K562 (cell line): ENCODE measurements around the gene MAPT. TPM values are rescaled to one million over a fixed set of nuclear protein-coding genes. Genes with fewer than 3 reads are reported as not detected.
A peak's percentile ranks its signal among the peaks of the same experiment; 100 is the strongest.

Source experiments
- ATAC-seq: fragments of 200-7000 bp; cut with Tn5 transposase; 3 replicates; pipeline ENCODE4 v1.9.1; 2020; ENCODE audit warnings: moderate library complexity
- BruUV-seq: library from RNA; stranded (reverse); fragments of 400-500 nt; replicated peaks from 2 replicates; lab custom pipeline; 2021; lab: Mats Ljungman, UMichigan
- CTCF ChIA-PET: fragments of 300-600 bp; formaldehyde crosslinking; extraction: SDS; loops from one replicate; lab custom pipeline; 2021; ENCODE audit warnings: low intra/inter-chr PET ratio; lab: Yijun Ruan, JAX
- POLR2A ChIA-PET: fragments of 300-600, 350-650 bp; sonication (Branson Sonifier 250); formaldehyde crosslinking; extraction: SDS; loops from one replicate; lab custom pipeline; 2021; ENCODE audit warnings: antibody characterized with exemption, inconsistent platforms; lab: Yijun Ruan, JAX
- DNase-seq, 4 experiments: peaks; one replicate each; pipeline versions ENCODE4 v3.0.0 to v3.0.0-alpha.2; 2011 to 2018; ENCODE audit warnings: low spot score in 3 of 4, mixed read lengths in 3 of 4; ENCODE audit errors: extremely low read depth in 1 of 4
- FAIRE-seq: peaks from 2 replicates; lab custom pipeline; 2011; peaks lifted over from hg19 to GRCh38; lab: Jason Lieb, UNC
- H2AFZ ChIP-seq: 2 replicates; pipeline ENCODE4 v1.6.0; 2011; ENCODE audit warnings: low read depth, low read length, control low read depth, inconsistent platforms
- H3K27ac ChIP-seq: fragments of 200-600 bp; 3 replicates; pipeline ENCODE4 v1.8.0; 2011; ENCODE audit warnings: low read depth, mild to moderate bottlenecking, control low read depth, inconsistent platforms, low read length, moderate library complexity, mixed read lengths; ENCODE audit errors: extremely low read depth
- H3K27me3 ChIP-seq, 2 experiments: fragments of 300-600 bp in 1 of 2; 2 replicates in 1 of 2; 3 replicates in 1 of 2; pipeline versions ENCODE4 v1.6.0 to v1.8.0; 2011; ENCODE audit warnings: inconsistent platforms in 2 of 2, low read length in 2 of 2, mild to moderate bottlenecking in 1 of 2, mixed read lengths in 1 of 2, moderate library complexity in 1 of 2; ENCODE audit not compliant: control insufficient read depth in 2 of 2, insufficient read depth in 2 of 2
- H3K36me3 ChIP-seq: fragments of 300-600 bp; 3 replicates; pipeline ENCODE4 v1.8.0; 2011; ENCODE audit warnings: mild to moderate bottlenecking, low read length, inconsistent platforms; ENCODE audit not compliant: control insufficient read depth, insufficient read depth
- H3K4me1 ChIP-seq, 2 experiments: fragments of 200-600 bp in 1 of 2; replicated peaks in 1 of 2; 2 replicates in 1 of 2; 3 replicates in 1 of 2; pipeline versions ENCODE4 v1.5.1 to v1.8.0; 2011; ENCODE audit warnings: inconsistent platforms in 2 of 2, low read length in 2 of 2, mild to moderate bottlenecking in 1 of 2, mixed read lengths in 1 of 2, moderate library complexity in 1 of 2; ENCODE audit not compliant: control insufficient read depth in 2 of 2, insufficient read depth in 2 of 2
- H3K4me2 ChIP-seq: 2 replicates; pipeline ENCODE4 v1.6.1; 2011; ENCODE audit warnings: low read length, control low read depth, inconsistent platforms, mixed read lengths; ENCODE audit not compliant: insufficient read depth
- H3K4me3 ChIP-seq: fragments of 200-600 bp; sonication (generic), shearing (Covaris generic); 2 replicates; pipeline ENCODE4 v1.5.1; 2016; ENCODE audit warnings: control low read depth, inconsistent platforms
- H3K79me2 ChIP-seq: fragments of 200-600 bp; 3 replicates; pipeline ENCODE4 v1.8.0; 2011; ENCODE audit warnings: low read length, inconsistent platforms; ENCODE audit not compliant: control insufficient read depth, insufficient read depth
- H3K9ac ChIP-seq, 2 experiments: 2 replicates each; pipeline versions ENCODE4 v1.6.0 to v1.6.1; 2011; ENCODE audit warnings: low read depth in 2 of 2, low read length in 2 of 2, control low read depth in 1 of 2, inconsistent platforms in 1 of 2, mild to moderate bottlenecking in 1 of 2, mixed read lengths in 1 of 2; ENCODE audit not compliant: insufficient read depth in 1 of 2
- H3K9me1 ChIP-seq: one replicate; pipeline ENCODE4 v1.6.0; 2011; ENCODE audit warnings: inconsistent platforms, mild to moderate bottlenecking, low read length, moderate library complexity; ENCODE audit not compliant: control insufficient read depth, insufficient read depth
- H3K9me3 ChIP-seq: replicated peaks from 2 replicates; pipeline ENCODE4 v1.5.1; 2011; ENCODE audit warnings: low read depth, low read length, inconsistent platforms; ENCODE audit not compliant: control insufficient read depth, insufficient read depth
- H4K20me1 ChIP-seq: replicated peaks from 2 replicates; pipeline ENCODE4 v1.6.1; 2011; ENCODE audit warnings: low read length, inconsistent platforms, mixed read lengths; ENCODE audit not compliant: control insufficient read depth, insufficient read depth
- CHD1 ChIP-seq: fragments of 200-600 bp; sonication (generic); IDR thresholded peaks from one replicate; pipeline ENCODE4 v1.6.1; 2012; ENCODE audit warnings: mild to moderate bottlenecking, moderate library complexity, low read length, inconsistent platforms
- ELF2 ChIP-seq: fragments of 250-450 bp; sonication (Bioruptor Pico); IDR thresholded peaks from 2 replicates; pipeline ENCODE4 v1.5.0; 2021; ENCODE audit warnings: mild to moderate bottlenecking
- GATAD2B ChIP-seq: fragments of 450-650 bp; IDR thresholded peaks from 2 replicates; pipeline ENCODE4 v1.6.1; 2017; ENCODE audit warnings: mild to moderate bottlenecking, borderline replicate concordance
- HDAC2 ChIP-seq: fragments of 450-650 bp; IDR thresholded peaks from 2 replicates; pipeline ENCODE4 v1.6.1; 2016; ENCODE audit warnings: mild to moderate bottlenecking
- HLTF ChIP-seq: fragments of 450-650 bp; IDR thresholded peaks from 2 replicates; pipeline ENCODE4 v1.6.1; 2016
- HMG20A ChIP-seq: fragments of 450-650 bp; formaldehyde crosslinking; conservative IDR thresholded peaks from 2 replicates; pipeline ENCODE4 v1.4.0; 2020; ENCODE audit warnings: mild to moderate bottlenecking, mixed read lengths
- KDM2B ChIP-seq: fragments of 250-450 bp; sonication (Bioruptor Pico); IDR thresholded peaks from 2 replicates; pipeline ENCODE4 v1.8.0; 2021; ENCODE audit warnings: mild to moderate bottlenecking, moderate library complexity
- LEF1 ChIP-seq: fragments of 450-650 bp; IDR thresholded peaks from 2 replicates; pipeline ENCODE4 v1.6.1; 2016; ENCODE audit warnings: mild to moderate bottlenecking
- PHF8 ChIP-seq: fragments of 200-600 bp; sonication (generic); IDR thresholded peaks from 2 replicates; pipeline ENCODE4 v1.6.1; 2012; ENCODE audit warnings: mixed run types, mild to moderate bottlenecking, inconsistent platforms, low read length, moderate library complexity, borderline replicate concordance
- SIX5 ChIP-seq, 2 experiments: IDR thresholded peaks; 2 replicates each; pipeline ENCODE4 v1.6.1; 2011; ENCODE audit warnings: low read length in 2 of 2, borderline replicate concordance in 1 of 2, low read depth in 1 of 2, mild to moderate bottlenecking in 1 of 2, moderate library complexity in 1 of 2; ENCODE audit not compliant: insufficient read depth in 1 of 2
- ZKSCAN8 ChIP-seq: fragments of 200-800 bp; sonication (Bioruptor generic); IDR thresholded peaks from 2 replicates; pipeline ENCODE4 v1.6.1; 2016; ENCODE audit warnings: missing genetic modification characterization, missing compliant biosample characterization
- ZNF133 ChIP-seq: fragments of 250-450 bp; sonication (Bioruptor Pico); IDR thresholded peaks from 2 replicates; pipeline ENCODE4 v1.4.0; 2020; ENCODE audit warnings: mild to moderate bottlenecking
- ZNF140 ChIP-seq: fragments of 250-450 bp; sonication (Bioruptor Pico); IDR thresholded peaks from 2 replicates; pipeline ENCODE4 v1.8.0; 2021; ENCODE audit warnings: moderate library complexity, mild to moderate bottlenecking, inconsistent platforms
- ZNF311 ChIP-seq: fragments of 250-450 bp; sonication (Bioruptor Pico); IDR thresholded peaks from 2 replicates; pipeline ENCODE4 v1.4.0; 2020; ENCODE audit warnings: mild to moderate bottlenecking, moderate library complexity
- ZNF583 ChIP-seq: fragments of 250-450 bp; sonication (Bioruptor Pico); IDR thresholded peaks from 2 replicates; pipeline ENCODE4 v1.4.0; 2020
- ZNF740 ChIP-seq, 3 experiments: fragments of 200-800 bp in 1 of 3; sonication (Bioruptor generic) in 1 of 3; sonication (generic) in 1 of 3; formaldehyde crosslinking in 1 of 3; IDR thresholded peaks; 2 replicates each; pipeline versions ENCODE4 v1.6.1 to v1.8.0; 2016 to 2022; ENCODE audit warnings: mild to moderate bottlenecking in 2 of 3, missing compliant biosample characterization in 2 of 3, missing genetic modification characterization in 2 of 3, missing genetic modification reagents in 1 of 3
- ZNF830 ChIP-seq: fragments of 250-450 bp; sonication (Bioruptor Pico); IDR thresholded peaks from 2 replicates; pipeline ENCODE4 v1.5.0; 2021; ENCODE audit warnings: mild to moderate bottlenecking
- WGBS: fragments of 100-300 bp; shearing (Covaris generic); methylation state at CpG from one replicate; pipeline ENCODE4 v1.1.6; 2016; ENCODE audit warnings: low coverage, mixed read lengths; ENCODE audit not compliant: insufficient coverage; ENCODE audit errors: missing lambda C conversion rate; 5-methylcytosine and 5-hydroxymethylcytosine counted together
- in situ Hi-C: fragments of 300-500 bp; cut with MboI; formaldehyde crosslinking; loops from 4 replicates; pipeline ENCODE4 v1.15.0; 2018; ENCODE audit warnings: inconsistent platforms, mixed read lengths
- intact Hi-C: fragments of 100-400 bp; cut with micrococcal nuclease; formaldehyde crosslinking; loops from 2 replicates; pipeline ENCODE4 v1.14.2; 2022
- polyA plus RNA-seq, 8 experiments: library from polyadenylated mRNA; depleted of rRNA in 4 of 8; stranded (reverse) in 5 of 8; unstranded in 3 of 8; fragments of >200 nt; fragmentation: Nextera tagmentation in 2 of 8; fragmentation: Illumina TruSeq in 1 of 8; extraction: Ambion mirVana in 2 of 8; extraction: Trizol in 1 of 8; gene quantifications; 2 replicates each; pipeline versions ENCODE4 v1.2.1 to v1.2.3, GENCODE V29; 2011 to 2014; ENCODE audit warnings: inconsistent platforms in 1 of 8, missing spikeins in 1 of 8
- total RNA-seq, 7 experiments: library from RNA; depleted of rRNA in 6 of 7; stranded (reverse); fragments of >200 nt in 6 of 7; fragmentation: Illumina TruSeq in 2 of 7; extraction: Trizol in 2 of 7; gene quantifications; 2 replicates each; pipeline versions ENCODE4 v1.2.1 to v1.2.3, GENCODE V29; 2011 to 2021; ENCODE audit warnings: low replicate concordance in 1 of 7

Gene MAPT
- total and polyA plus RNA-seq, 9 of the 15 experiments (the other 6 are each of a cell fraction or from before 2014, with no cell fraction given): 0.04 to 1.1 (median 0.36) TPM

- TF ChIP-seq ZNF740 (CRISPR knock-in tag; IDR thresholded peaks at IDR 0.05) (no peak), ZNF740 (tag; IDR thresholded peaks at IDR 0.05) (no peak), GATAD2B (0 out of 2 replicates have a peak, but pooled peaks have one; percentile 28)
- TF ChIP-seq, all 486 proteins: peak for 6
These were observed 167.1 kb downstream of the MAPT start (continued) for GRCh38 chr17:46061435-46061834.

DNA sequence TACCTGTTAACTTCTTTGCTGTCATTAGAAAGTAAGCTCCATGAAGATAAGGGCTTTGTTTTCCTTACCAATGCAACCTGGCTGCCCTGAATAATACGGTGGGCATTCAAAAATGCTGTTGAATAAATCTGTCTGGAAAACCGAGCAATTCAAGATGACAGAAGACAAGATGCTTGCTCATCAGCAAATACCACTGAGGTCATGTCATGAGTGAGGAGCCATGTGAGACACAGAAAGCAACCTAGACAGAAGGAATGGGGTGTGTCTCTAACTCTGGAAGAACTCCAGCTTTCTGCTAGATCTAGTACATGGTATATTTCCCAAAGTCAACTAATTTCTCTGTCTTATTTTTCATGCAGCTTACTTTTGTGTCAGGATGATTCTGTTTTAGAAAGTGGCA lies 168.9 kb downstream of the MAPT start:
- Histone ChIP-seq H3K36me3 (peaks cover 65% of the 10 kb centered on the region), H3K79me2 (peaks cover 8% of the 10 kb centered on the region; the same call in 1 of the 3 replicates), H2AFZ (no peak overlapping the region), H3K4me2 (no peak overlapping the region), H3K4me3 (no peak overlapping the region), H3K27ac (no peak overlapping the region), H3K4me1 (no peaks in the 10 kb centered on the region; a peak in 1 of 5 replicates), H3K27me3 (no peaks in the 10 kb centered on the region), H4K20me1 (no peaks in the 10 kb centered on the region), H3K9ac (no peak overlapping the region), H3K9me1 (no peaks in the 10 kb centered on the region), H3K9me3 (no peaks in the 10 kb centered on the region)
- POLR2A ChIA-PET: interaction anchor here (0.6 to 0.7 kb wide), 2 partner anchors 62 to 102 kb away, joined by 3 read pairs; no protein-coding TSS in a partner anchor
- FAIRE-seq: no peak
- TF ChIP-seq ZKSCAN8 (no peak), SIX5 (IDR thresholded peaks at IDR 0.05; ENCODE audit: borderline replicate concordance in 1 of 2, insufficient read depth in 1 of 2, low read depth in 1 of 2, low read length in 2 of 2) (no peak), HMG20A (CRISPR knock-in tag) (no peak), LEF1 (no peak), HDAC2 (no peak), ZNF830 (CRISPR knock-in tag) (no peak), HLTF (no peak), ELF2 (no peak), KDM2B (CRISPR knock-in tag) (no peak), CHD1 (no peak), ZNF583 (no peak), ZNF140 (CRISPR knock-in tag) (no peak), PHF8 (no peak), ZNF311 (CRISPR knock-in tag) (no peak), ZNF133 (CRISPR knock-in tag) (no peak)
- no TSS peak for BruUV-seq
- intact Hi-C loops (loop anchor here (5.0 kb wide), 1 partner anchor 149 kb away; no protein-coding TSS in a partner anchor), in situ Hi-C loops (no loop called here)
- peak; percentile 43; the same call in 1 of the 3 replicates for ATAC-seq
- CTCF ChIA-PET: interaction anchor here (0.6 to 1.7 kb wide), 3 partner anchors 19 to 115 kb away, joined by 3 to 4 read pairs (median 3); no protein-coding TSS in a partner anchor
- WGBS: 43% methylated on average over 2 of the region's 2 CpGs
- no peak for DNase-seq
